Testis (tissue), 2 donors: ENCODE results near the gene TJP1.

ENCODE experiments used
- CTCF ChIP-seq, 3 experiments: fragments of 450-650 bp in 2 of 3; fragments of 200-600 bp in 1 of 3; sonication (generic) in 1 of 3; IDR thresholded peaks; one replicate each; pipeline ENCODE4 v1.5.1; 2016 to 2019; ENCODE audit warnings: antibody characterized with exemption in 3 of 3, mild to moderate bottlenecking in 2 of 3, moderate library complexity in 1 of 3
- POLR2A ChIP-seq: fragments of 450-650 bp; IDR thresholded peaks from one replicate; pipeline ENCODE4 v1.6.1; 2017; ENCODE audit warnings: antibody characterized with exemption, mild to moderate bottlenecking, moderate library complexity

- TF ChIP-seq CTCF (IDR thresholded peaks at IDR 0.05) (no peak), POLR2A (no peak)
Measured at GRCh38 chr15:29799859-29800258, 22.4 kb downstream of the TJP1 start.
